ENCODE data around the gene THSD7A. TPM values are rescaled to one million over a fixed set of nuclear protein-coding genes. Genes with fewer than 3 reads are reported as not detected.

Gene THSD7A
- total and polyA plus RNA-seq, 2 of the 13 experiments (the other 11 are each of a cell fraction or from before 2014, with no cell fraction given), result 0.01 to 0.07 TPM

- ChIA-PET CTCF (ENCODE audit: low intra/inter-chr PET ratio, low total read pairs) (no interaction called here), POLR2A (no interaction called here)
- H3K79me2 ChIP-seq (ENCODE audit: insufficient read depth, low read length), result no peaks in the 10 kb centered on the region
- no peak for TF ChIP-seq ZNF3 (CRISPR knock-in tag; IDR thresholded peaks at IDR 0.05)
- TF ChIP-seq ZNF850 (CRISPR knock-in tag; conservative IDR thresholded peaks at IDR 0.05), result no peak
- TF ChIP-seq ONECUT2 (CRISPR knock-in tag; IDR thresholded peaks at IDR 0.05), result no peak
- TF ChIP-seq HNRNPH1 (optimal IDR thresholded peaks at IDR 0.05; ENCODE audit: low read depth, low read length), result no peak
- no peak for TF ChIP-seq ADNP (CRISPR knock-in tag; IDR thresholded peaks at IDR 0.05)
- TF ChIP-seq ZMAT5 (CRISPR knock-in tag; IDR thresholded peaks at IDR 0.05; ENCODE audit: borderline replicate concordance, low read depth), result no peak
- TF ChIP-seq ZBTB26 (CRISPR knock-in tag; IDR thresholded peaks at IDR 0.05; ENCODE audit: borderline replicate concordance), result no peak
- TF ChIP-seq SP140L (CRISPR knock-in tag; IDR thresholded peaks at IDR 0.05; ENCODE audit: borderline replicate concordance), result no peak
- no peak for TF ChIP-seq KDM2A (CRISPR knock-in tag; IDR thresholded peaks at IDR 0.05; ENCODE audit: borderline replicate concordance, low read depth)
- no peak for TF ChIP-seq CBX5 (CRISPR knock-in tag; IDR thresholded peaks at IDR 0.05; ENCODE audit: borderline replicate concordance)
- TF ChIP-seq GTF2F1 (IDR thresholded peaks at IDR 0.05; ENCODE audit: low read length), result no peak
- no peak for TF ChIP-seq MTF1 (CRISPR knock-in tag; IDR thresholded peaks at IDR 0.05)
- TF ChIP-seq AHR (CRISPR knock-in tag; IDR thresholded peaks at IDR 0.05), result no peak
- TF ChIP-seq BCLAF1 (IDR thresholded peaks at IDR 0.05), result no peak
- no peak for TF ChIP-seq MAFK (conservative IDR thresholded peaks at IDR 0.05 in 1 of 2, IDR thresholded peaks at IDR 0.05 in 1 of 2; ENCODE audit: low read length in 2 of 2)
- no peak for TF ChIP-seq MATR3 (CRISPR knock-in tag; IDR thresholded peaks at IDR 0.05)
- TF ChIP-seq CEBPB (IDR thresholded peaks at IDR 0.05; ENCODE audit: borderline replicate concordance, low read depth, low read length), result no peak
- no peak for TF ChIP-seq FOXO1 (CRISPR knock-in tag; IDR thresholded peaks at IDR 0.05)
- no peak for TF ChIP-seq RFX3 (CRISPR knock-in tag; IDR thresholded peaks at IDR 0.05)
- H3K9ac ChIP-seq (ENCODE audit: insufficient read depth, low read depth, low read length), result no peak overlapping the region
- H3K9me3 ChIP-seq (ENCODE audit: low read length), result no peaks in the 10 kb centered on the region
- no peak overlapping the region for H3K27ac ChIP-seq (ENCODE audit: extremely low read length, insufficient read depth, low read length)
- FAIRE-seq (no peak), DNase-seq (ENCODE audit: low spot score) (no peak), ATAC-seq (no peak)
- H4K20me1 ChIP-seq (ENCODE audit: insufficient read depth, low read length), result no peaks in the 10 kb centered on the region
- BruUV-seq (replicated peaks), result no TSS peak
- no peak overlapping the region for H3K4me2 ChIP-seq (ENCODE audit: low read depth, low read length)
- no peak overlapping the region for H2AFZ ChIP-seq (ENCODE audit: low read length)
- in situ Hi-C loops (cut with HindIII; ENCODE audit: extremely low pct_ligation_motif_present, low pct_unique_long_range_greater_than_20kb), result no loop called here
- intact Hi-C loops (cut with micrococcal nuclease; ENCODE audit: unreplicated experiment), result no loop called here
- no peaks in the 10 kb centered on the region for H3K4me1 ChIP-seq (ENCODE audit: insufficient read depth, low read length)
- no peaks in the 10 kb centered on the region for H3K27me3 ChIP-seq (ENCODE audit: control insufficient read depth in 1 of 2, insufficient read depth in 2 of 2, low read length in 2 of 2)
- no peaks in the 10 kb centered on the region for H3K36me3 ChIP-seq (replicated peaks in 1 of 2; ENCODE audit: control insufficient read depth in 1 of 2, insufficient read depth in 2 of 2, low read length in 2 of 2)
- no peak overlapping the region for H3K4me3 ChIP-seq (replicated peaks in 1 of 3; ENCODE audit: insufficient read depth in 1 of 3, low read depth in 2 of 3, low read length in 3 of 3)
Observed at GRCh38 chr7:11591943-11592342, 240.1 kb downstream of the THSD7A start.
